Measurements from ENCODE around the gene CLTCL1.

DNA sequence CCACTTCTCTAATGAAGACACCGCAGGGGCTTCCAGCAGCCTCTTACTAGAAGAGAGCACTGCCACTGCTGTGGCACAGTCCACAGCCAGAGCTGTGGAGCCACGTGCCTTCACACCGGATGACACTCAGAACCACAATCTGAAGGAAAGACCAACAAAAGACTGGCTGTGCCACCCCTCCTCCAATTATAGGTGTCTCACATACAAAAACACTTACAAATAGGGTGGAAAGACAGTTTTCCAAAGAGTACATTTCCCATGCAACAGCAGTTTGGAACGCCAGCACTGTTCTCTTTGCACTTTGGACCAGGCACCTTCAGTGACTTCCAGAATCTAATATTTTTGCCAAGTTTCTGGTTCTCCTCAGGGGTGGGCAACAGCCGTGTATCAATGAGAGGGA, 74.9 kb downstream of the CLTCL1 start:
- no peak for TF ChIP-seq SP1 (CRISPR knock-in tag; IDR thresholded peaks at IDR 0.05)
- TF ChIP-seq, protein P1, sequence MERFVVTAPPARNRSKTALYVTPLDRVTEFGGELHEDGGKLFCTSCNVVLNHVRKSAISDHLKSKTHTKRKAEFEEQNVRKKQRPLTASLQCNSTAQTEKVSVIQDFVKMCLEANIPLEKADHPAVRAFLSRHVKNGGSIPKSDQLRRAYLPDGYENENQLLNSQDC (CRISPR knock-in tag; IDR thresholded peaks at IDR 0.05), result no peak
- no peak for TF ChIP-seq POLR2A (conservative IDR thresholded peaks at IDR 0.05)
- no peak for TF ChIP-seq BACH1 (tag; IDR thresholded peaks at IDR 0.05)
- TF ChIP-seq, protein P2, sequence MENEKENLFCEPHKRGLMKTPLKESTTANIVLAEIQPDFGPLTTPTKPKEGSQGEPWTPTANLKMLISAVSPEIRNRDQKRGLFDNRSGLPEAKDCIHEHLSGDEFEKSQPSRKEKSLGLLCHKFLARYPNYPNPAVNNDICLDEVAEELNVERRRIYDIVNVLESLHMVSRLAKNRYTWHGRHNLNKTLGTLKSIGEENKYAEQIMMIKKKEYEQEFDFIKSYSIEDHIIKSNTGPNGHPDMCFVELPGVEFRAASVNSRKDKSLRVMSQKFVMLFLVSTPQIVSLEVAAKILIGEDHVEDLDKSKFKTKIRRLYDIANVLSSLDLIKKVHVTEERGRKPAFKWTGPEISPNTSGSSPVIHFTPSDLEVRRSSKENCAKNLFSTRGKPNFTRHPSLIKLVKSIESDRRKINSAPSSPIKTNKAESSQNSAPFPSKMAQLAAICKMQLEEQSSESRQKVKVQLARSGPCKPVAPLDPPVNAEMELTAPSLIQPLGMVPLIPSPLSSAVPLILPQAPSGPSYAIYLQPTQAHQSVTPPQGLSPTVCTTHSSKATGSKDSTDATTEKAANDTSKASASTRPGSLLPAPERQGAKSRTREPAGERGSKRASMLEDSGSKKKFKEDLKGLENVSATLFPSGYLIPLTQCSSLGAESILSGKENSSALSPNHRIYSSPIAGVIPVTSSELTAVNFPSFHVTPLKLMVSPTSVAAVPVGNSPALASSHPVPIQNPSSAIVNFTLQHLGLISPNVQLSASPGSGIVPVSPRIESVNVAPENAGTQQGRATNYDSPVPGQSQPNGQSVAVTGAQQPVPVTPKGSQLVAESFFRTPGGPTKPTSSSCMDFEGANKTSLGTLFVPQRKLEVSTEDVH (IDR thresholded peaks at IDR 0.05; ENCODE audit: low read depth, partially characterized antibody), result no peak
- no peak for TF ChIP-seq ZFX (CRISPR knock-in tag; IDR thresholded peaks at IDR 0.05)
- TF ChIP-seq, protein P3, sequence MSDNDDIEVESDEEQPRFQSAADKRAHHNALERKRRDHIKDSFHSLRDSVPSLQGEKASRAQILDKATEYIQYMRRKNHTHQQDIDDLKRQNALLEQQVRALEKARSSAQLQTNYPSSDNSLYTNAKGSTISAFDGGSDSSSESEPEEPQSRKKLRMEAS (CRISPR knock-in tag; IDR thresholded peaks at IDR 0.05), result no peak
- TF ChIP-seq, protein P4, sequence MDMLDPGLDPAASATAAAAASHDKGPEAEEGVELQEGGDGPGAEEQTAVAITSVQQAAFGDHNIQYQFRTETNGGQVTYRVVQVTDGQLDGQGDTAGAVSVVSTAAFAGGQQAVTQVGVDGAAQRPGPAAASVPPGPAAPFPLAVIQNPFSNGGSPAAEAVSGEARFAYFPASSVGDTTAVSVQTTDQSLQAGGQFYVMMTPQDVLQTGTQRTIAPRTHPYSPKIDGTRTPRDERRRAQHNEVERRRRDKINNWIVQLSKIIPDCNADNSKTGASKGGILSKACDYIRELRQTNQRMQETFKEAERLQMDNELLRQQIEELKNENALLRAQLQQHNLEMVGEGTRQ (CRISPR knock-in tag; IDR thresholded peaks at IDR 0.05), result no peak
- TF ChIP-seq, protein P5, sequence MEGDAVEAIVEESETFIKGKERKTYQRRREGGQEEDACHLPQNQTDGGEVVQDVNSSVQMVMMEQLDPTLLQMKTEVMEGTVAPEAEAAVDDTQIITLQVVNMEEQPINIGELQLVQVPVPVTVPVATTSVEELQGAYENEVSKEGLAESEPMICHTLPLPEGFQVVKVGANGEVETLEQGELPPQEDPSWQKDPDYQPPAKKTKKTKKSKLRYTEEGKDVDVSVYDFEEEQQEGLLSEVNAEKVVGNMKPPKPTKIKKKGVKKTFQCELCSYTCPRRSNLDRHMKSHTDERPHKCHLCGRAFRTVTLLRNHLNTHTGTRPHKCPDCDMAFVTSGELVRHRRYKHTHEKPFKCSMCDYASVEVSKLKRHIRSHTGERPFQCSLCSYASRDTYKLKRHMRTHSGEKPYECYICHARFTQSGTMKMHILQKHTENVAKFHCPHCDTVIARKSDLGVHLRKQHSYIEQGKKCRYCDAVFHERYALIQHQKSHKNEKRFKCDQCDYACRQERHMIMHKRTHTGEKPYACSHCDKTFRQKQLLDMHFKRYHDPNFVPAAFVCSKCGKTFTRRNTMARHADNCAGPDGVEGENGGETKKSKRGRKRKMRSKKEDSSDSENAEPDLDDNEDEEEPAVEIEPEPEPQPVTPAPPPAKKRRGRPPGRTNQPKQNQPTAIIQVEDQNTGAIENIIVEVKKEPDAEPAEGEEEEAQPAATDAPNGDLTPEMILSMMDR (IDR thresholded peaks at IDR 0.05 in 2 of 3, conservative IDR thresholded peaks at IDR 0.05 in 1 of 3; ENCODE audit: insufficient read depth in 2 of 3, low read depth in 1 of 3, low read length in 3 of 3), result no peak
